GM19463 (cell line): ENCODE results near the gene PLEKHA7.
"Not testable (repeated sequence)": the region's sequence is repeated elsewhere in the genome, so short reads cannot be mapped to it uniquely, and the experiment has no call there.

Source experiments
- ATAC-seq: cut with Tn5 transposase; IDR thresholded peaks from one replicate; pipeline ENCODE4 v1.9.1; 2021; ENCODE audit warnings: mild to moderate bottlenecking, moderate library complexity; ENCODE audit not compliant: unreplicated experiment

Gene PLEKHA7, protein sequence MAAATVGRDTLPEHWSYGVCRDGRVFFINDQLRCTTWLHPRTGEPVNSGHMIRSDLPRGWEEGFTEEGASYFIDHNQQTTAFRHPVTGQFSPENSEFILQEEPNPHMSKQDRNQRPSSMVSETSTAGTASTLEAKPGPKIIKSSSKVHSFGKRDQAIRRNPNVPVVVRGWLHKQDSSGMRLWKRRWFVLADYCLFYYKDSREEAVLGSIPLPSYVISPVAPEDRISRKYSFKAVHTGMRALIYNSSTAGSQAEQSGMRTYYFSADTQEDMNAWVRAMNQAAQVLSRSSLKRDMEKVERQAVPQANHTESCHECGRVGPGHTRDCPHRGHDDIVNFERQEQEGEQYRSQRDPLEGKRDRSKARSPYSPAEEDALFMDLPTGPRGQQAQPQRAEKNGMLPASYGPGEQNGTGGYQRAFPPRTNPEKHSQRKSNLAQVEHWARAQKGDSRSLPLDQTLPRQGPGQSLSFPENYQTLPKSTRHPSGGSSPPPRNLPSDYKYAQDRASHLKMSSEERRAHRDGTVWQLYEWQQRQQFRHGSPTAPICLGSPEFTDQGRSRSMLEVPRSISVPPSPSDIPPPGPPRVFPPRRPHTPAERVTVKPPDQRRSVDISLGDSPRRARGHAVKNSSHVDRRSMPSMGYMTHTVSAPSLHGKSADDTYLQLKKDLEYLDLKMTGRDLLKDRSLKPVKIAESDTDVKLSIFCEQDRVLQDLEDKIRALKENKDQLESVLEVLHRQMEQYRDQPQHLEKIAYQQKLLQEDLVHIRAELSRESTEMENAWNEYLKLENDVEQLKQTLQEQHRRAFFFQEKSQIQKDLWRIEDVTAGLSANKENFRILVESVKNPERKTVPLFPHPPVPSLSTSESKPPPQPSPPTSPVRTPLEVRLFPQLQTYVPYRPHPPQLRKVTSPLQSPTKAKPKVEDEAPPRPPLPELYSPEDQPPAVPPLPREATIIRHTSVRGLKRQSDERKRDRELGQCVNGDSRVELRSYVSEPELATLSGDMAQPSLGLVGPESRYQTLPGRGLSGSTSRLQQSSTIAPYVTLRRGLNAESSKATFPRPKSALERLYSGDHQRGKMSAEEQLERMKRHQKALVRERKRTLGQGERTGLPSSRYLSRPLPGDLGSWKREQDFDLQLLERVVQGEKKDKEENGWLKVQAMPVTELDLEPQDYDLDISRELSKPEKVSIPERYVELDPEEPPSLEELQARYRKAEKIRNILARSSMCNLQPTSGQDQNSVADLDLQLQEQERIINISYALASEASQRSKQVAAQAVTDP

DNA sequence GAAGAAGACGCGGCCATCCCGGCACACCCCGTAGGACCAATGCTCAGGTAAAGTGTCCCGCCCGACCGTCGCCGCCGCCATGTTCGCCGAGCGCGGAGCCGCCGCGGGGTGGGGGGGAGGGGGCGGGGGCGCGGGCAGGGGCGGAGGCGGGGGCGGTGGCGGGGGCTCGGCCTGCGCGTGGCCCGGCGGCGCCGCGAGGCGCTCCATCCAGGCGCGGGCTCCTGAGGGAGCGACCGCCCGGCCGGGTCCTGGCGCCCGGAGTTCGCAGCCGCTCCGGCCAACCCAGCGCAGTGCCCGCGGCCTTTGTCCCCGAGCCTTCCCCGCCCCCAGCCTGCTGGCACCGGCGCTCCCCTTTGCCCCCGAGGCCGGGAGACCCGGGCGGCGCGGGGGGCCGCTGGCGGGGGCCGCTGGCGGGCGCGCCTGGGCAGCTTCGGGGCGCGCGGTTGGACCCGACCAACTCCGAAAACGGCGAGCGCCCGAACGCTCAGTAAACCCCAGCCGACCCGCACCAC lies at the start of gene PLEKHA7:
Gene PLEKHA7, minus strand, starts transcription at position 94 of the 512 bp plus-strand sequence. Its CDS starts 13 bp downstream, at position 81.
- ATAC-seq: no peak

- ATAC-seq: peak; percentile 72
Observed at GRCh38 chr11:17063171-17064002, 49.2 kb upstream of the PLEKHA7 start.

DNA sequence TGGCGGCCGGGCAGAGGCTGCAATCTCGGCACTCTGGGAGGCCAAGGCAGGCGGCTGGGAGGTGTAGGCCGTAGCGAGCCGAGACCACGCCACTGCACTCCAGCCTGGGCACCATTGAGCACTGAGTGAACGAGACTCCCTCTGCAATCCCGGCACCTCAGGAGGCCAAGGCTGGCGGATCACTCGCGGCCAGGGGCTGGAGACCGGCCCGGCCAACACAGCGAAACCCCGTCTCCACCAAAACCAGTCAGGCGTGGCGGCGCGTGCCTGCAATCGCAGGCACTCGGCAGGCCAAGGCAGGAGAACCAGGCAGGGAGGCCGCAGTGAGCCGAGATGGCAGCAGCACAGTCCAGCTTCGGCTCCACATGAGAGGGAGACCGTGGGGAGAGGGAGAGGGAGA lies 36.9 kb upstream of the PLEKHA7 start:
- not testable (repeated sequence) for ATAC-seq

GRCh38 chr11:17048491-17048890 lies 34.3 kb upstream of the PLEKHA7 start:
- ATAC-seq: not testable (repeated sequence)

DNA sequence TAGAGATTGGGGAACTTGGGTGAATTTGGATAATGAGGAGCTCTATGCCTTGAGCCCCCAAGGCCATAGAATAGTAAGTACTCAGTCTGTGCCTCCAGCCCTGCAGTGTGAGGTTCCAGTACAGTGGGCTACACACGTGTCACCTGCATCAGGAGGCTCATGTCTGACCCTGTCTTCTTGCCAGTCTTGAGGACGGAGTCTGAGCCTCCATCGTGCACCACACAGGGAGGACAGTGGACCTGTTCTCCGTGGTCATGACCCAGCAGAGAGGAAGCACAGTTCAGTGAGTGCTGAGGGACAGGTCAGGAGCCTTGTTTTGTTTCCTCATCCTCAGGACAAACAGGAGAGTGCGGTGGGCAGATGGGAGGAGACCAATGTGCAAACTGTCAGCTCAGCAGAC lies 32.5 kb upstream of the PLEKHA7 start:
- no peak for ATAC-seq

DNA sequence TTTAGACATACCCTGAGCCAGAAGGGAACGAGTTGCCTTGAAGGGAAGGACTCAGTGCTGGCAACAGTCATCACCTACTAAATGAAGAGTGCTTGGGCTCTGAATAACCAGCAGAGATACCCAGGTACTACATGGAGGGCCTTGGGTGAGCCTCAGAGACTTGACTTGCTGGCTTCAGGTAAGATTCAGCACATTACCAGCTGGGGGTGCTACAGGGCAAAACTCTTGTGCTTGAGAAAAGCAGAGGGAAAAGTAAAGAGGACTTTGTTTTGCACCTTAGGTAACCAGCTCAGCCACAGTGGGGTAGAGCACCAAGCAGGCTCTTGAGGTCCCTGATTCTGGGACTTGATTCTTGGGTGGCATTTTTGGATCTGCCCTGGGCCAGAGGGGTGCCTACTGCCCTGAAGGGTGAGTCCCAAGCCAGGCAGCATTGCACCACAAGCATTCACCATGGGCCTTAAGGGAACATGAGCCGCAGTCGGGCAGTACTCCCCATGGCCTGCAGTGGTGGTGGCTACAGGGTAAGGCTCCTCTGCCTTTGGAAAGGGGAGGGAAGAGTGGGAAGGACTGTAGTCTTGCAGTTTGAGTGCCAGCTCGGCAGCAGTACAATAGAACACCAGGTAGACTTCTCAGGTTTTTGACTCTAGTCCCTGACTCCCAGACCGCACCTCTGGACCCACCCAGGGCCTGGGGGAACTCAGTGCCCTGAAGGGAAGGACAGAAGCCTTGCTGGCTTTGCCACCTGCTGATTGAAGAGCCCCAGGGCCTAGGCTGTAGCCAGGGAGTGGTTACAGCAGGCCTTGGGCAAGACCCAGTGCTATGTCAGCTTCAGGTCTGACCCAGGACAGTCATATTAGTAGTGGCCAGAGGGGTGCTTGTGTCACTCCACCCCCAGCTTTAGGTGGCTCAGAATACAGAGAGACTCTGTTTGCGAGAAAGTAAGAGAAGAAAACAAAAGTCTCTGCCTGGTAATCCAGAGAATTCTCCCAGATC lies 22.7 kb upstream of the PLEKHA7 start:
- ATAC-seq: no peak

- not testable (repeated sequence) for ATAC-seq
Observed at GRCh38 chr11:17034027-17034426, 19.8 kb upstream of the PLEKHA7 start.

DNA sequence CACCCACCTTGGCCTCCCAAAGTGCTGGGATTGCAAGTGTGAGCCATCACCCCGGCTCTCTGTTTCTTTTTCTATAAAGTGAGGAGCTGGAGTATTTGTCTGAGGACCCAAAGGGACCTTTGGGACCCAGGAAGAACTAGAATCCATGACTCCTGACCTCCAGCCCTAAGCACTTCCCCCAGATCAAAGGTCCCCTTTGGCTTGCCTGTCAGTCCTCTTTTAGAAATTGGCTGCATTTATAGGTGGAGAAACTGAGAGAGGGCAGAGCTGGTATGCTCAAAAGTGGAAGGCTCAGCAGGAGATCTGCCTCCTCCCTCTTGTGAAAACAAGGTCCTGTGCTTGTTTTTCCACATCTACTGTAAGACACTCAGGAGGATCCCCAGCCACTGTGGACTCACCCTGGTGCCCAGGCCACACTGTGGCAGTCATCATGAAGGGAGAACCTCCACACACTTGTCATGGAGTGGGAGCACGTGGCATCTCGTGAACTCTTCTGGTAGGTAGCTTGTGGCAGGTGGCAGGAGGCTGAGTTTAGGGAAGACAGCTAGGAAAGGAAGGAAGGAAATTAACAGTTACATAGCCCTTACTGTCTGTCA lies 12.4 kb upstream of the PLEKHA7 start:
- ATAC-seq: no peak

GRCh38 chr11:17024924-17025323 lies 10.7 kb upstream of the PLEKHA7 start:
- no peak for ATAC-seq

GRCh38 chr11:17021511-17021910 lies 7.3 kb upstream of the PLEKHA7 start:
- ATAC-seq: no peak

DNA sequence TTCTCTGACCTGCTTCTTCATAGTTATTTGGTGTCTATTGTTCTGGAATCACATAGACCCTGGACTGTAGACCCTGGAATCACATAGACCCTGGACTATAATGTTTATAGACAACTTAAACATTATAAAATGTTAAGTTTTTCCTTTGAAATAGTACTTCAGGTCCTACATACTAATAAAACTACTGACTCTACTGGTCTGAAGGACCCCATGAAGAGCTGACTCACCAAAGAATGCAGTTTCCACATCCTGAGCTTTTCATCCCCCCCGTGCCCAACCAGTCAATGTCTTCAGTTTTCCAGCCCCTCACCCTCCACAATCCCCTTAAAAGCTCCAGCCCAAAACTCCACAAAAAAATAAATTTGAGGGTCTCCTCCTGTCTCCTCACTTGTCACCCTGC lies 6.6 kb upstream of the PLEKHA7 start:
- no peak for ATAC-seq

- no peak for ATAC-seq
Observed at GRCh38 chr11:17019232-17019631, 5.0 kb upstream of the PLEKHA7 start.

DNA sequence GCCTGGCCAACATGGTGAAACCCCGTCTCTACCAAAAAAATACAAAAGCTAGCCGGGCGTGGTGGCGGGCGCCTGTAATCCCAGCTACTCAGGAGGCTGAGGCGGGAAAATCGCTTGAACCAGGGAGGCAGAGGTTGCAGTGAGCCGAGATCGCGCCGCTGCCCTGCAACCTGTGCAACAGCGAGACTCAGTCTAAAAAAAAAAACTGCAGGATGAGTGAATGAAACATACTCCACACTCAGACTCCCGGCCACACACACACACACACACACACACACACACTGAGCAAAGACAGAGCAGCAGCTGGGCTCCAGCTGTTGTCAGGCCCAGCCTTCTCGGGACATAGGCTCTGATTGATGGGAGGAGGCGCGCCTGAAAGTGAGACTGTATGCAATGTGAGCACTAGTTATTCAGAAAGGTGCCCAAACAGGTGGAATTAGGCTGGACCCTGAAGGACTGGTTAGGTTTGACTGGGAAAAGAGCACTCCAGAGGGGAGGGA lies 1.5 kb upstream of the PLEKHA7 start:
- ATAC-seq: no peak

- no peak for ATAC-seq
Observed at GRCh38 chr11:17014833-17015626, 816 bp upstream of the PLEKHA7 start.

- no peak for ATAC-seq
Observed at GRCh38 chr11:17013548-17014320, 480 bp downstream of the PLEKHA7 start.

- ATAC-seq: no peak
Observed at GRCh38 chr11:17012712-17013547, 1.3 kb downstream of the PLEKHA7 start.
